Stimulated activated CD8-positive, alpha-beta memory T cell treated with anti-CD3 and anti-CD28 coated beads, Interleukin-15, amount 100 ng/mL, for 4 hours (primary cell): Measurements from ENCODE around the gene CDHR3.
"Not testable (repeated sequence)": the region's sequence is repeated elsewhere in the genome, so short reads cannot be mapped to it uniquely, and the experiment has no call there.

Source experiments
- DNase-seq, 2 donors: peaks; one replicate each; pipeline ENCODE4 v3.0.0-alpha.2; 2020; ENCODE audit warnings: low read depth in 2 of 2

CDHR3 gene

DNA sequence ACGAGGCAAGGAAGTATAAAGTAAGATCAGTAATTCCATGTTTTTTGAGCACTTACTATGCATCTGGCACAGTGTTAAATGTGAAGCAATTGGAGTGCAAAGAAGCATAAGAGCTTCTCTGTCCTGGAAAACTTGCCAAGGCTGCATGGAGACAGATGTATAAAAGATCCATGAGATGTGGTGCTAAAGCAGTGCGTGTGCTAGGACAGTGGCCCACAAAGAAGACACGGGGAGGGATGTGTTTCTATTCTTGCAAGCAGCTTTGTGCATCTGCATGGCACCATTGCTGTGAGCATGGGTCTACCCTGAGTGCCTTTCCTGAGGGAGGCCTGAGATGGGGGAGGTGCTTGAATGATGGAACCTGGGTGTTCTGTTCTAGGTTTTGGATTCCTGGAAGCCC lies 5.1 kb upstream of the CDHR3 start:
- DNase-seq = no peak

DNA sequence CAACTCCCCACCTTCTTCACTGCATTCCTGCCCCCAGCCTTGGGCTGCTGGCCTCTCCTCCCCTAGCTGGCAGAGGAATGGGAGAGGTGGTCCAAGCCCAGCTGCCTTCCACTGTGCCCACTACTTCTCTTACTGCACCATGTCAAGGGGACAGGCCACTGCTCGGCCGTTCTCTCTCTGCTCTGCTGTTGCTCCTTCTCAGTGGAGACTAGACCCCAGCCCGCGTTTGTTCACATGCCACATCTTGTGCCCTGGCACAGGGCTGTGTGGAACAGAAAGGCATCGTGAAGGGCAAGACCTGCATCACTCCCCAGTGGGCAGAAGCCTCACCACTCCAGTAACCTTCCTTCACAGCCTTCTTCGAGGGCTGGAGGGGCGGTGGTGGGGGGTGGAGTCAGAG lies 711 bp upstream of the CDHR3 start:
- no peak for DNase-seq

DNA sequence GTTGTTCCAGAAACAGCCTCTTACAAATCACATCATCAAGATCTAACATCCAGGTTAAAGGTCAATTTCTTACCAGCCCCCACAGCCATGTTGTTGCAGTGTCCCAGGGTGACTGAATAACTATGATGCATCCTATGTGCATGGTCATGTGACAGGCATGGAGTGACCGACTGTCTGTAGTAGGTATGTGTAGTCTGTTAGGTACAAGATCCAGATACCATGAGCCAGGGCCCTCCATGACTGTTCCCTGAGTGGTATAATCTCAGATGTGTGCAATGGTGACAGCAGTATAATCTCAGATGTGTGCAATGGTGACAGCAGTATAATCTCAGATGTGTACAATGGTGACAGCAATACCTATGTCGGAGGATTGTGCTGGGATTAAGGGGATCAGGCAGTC lies 8.8 kb downstream of the CDHR3 start:
- DNase-seq = no peak

DNA sequence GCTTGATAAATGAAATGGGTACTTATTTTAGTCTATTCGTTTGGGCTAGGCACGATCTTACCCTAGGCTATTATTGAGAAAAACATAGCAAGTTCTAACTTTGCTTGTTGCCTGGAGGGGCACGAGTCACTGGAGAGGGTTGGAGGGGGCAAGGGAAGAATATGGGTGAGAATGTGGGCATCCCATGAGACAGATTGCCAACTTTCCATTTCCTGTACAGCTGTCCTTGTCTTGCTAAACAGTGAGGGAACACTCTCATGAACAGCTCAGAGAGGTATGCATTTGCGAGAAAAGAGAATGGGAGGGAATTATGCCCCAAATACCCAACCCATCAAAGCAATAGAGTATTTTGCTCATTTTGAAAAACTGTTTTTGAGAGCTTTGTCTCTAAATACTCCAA lies 9.2 kb downstream of the CDHR3 start:
- no peak for DNase-seq

DNA sequence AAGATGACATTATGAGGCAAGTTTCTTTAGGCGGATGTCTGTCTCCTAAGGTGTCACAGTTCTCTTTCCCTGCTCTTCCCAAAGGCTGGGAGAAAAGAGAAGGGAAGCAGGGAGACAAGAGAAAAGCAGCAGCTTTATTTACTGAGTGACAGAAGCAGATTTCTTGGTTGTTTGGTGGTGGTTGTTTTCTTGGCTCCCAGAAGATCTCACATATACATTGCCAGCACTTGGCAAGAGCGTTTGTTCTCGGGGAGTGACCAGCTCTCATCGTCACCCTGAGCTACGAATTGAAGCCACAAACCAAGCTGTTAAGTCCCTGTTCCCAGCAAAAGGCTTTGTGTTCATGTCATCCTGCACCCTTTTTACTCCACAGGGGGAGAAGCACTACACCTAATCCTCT lies 11.4 kb downstream of the CDHR3 start:
- no peak for DNase-seq

DNA sequence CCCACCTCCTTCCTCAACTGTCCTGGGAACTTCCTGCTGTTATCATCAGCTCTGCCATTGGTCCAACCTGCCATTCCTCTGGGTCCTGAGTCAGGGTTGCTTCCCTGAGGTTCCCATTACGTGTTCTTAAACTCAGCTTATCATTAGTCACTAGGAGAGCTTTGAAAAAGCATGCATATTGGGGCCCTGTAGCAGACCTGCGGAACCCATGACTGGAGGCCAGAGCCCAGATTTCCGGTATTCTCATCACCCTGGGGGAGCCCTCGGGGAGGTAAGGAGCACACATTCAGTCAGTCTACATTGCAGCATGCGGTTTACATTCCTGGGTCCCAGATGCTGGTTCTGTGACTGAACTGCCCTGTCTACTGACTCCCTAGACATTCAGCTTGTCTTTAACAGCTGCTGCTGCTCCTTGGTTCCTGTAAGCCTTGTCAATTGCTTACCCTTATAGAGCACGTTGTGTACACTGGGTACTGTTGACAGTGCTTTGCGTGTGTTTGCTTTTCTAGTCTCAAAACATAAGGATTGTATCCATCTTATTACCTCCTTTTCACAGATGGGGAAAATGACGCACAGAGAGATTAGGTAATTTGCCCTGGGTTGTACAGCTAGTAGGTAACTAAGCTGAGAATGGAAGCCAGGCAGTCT lies 12.8 kb downstream of the CDHR3 start:
- DNase-seq = no peak

DNA sequence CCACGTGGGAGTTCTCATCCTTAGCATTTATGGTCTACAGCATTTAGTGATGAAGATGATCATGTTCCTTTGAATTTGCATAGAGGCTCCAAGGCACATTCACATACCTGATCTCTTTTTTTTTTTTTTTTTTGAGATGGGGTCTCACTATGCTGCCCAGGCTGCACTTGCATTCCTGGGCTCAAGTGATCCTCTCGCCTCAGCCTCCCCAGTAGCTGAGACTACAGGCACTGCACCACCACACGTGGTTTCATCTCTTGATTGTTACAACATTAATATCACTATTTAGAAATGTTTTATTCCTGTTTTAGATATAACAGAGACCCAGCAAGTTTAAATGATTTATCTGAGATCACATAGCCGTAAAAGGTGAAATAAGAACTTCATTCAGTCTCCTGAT lies 13.8 kb downstream of the CDHR3 start:
- no peak for DNase-seq

DNA sequence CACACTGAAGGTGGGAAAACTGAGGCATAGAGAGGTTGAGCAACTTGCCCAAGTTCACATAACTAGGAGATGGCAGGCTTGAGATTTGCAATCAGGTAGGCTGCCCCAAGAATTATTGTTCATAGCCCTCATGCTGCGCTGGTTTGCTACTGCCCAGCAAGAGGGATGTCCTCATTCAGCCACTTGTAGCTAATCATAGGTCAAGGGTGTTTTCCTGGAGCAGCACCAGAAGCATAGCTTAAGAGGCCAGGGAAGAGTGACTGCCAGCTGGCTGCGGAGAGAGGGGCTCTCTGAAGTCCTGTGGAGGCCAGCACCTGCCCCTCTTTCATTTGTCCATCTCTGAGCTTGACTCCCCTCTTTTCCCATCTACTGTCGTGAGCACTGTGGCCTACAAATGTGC lies 15.0 kb downstream of the CDHR3 start:
- no peak for DNase-seq

DNA sequence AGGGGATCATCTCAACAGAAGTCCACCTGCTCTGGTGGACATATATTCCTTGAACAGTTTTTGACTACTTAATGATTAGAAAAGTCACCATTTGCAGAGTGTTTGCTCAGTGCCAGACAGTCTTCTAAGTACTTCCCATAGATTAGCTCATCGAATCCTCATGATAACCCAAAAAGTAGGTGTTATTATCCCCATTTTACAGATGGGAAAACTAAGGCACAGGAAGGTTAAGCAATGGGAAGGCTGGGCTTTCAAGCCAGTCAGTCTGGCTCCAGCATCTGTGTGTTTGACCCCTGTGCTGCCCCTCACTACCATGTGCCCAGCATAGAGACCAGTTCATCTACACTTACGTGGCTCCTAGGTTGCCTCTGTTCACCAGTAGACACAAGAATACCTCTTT lies 15.9 kb downstream of the CDHR3 start:
- DNase-seq = no peak

DNA sequence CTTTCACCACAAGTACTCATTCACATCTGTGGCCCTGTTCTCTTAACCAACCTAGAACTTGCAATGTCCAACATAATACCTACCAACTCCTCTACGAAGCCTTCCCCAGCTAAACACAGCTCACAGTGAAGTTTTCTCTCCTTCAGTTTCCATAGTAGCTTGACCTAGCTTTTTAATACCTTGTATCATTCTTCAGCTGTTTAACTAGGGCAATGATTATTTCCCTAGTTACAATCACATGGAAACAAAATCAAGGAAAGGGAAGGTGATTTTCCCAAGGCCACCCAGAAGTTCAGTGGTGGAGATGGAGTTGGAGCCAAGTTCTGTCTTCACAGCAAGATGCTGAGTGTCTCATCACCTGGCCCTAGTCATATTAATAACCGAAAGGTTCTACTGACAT lies 16.3 kb downstream of the CDHR3 start:
- no peak for DNase-seq

DNA sequence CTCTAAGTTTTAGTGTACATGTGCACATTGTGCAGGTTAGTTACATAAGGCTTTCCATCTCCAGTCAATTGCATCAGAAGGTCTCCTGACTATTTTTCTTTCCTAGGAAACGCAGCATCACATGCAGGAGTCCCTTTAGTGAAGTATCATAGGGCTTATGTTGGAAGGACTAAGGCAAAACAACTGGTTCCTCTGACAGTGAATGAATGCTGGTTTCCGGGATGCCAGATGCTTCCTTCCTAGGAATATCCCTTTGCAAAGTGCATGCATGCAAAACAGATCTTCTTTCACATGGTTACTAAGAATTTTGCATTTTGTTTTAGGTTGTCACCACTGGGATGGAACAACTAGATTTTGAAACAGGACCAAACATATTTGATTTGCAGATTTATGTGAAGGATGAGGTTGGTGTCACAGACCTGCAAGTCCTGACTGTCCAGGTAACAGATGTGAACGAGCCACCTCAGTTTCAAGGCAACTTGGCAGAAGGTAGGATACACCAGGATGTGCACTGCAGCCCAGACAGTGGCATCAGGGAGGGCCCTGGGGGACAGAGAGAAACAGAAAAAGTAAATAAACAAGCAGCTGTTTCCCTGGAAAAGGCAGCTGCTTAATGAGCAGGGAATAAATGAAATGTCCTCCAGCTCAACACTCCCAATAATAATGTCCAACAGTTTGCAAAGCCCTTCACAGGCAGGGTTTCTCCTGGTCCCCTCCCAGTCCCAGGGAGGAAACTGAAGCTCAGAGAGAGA lies 17.8 kb downstream of the CDHR3 start:
- DNase-seq = no peak

DNA sequence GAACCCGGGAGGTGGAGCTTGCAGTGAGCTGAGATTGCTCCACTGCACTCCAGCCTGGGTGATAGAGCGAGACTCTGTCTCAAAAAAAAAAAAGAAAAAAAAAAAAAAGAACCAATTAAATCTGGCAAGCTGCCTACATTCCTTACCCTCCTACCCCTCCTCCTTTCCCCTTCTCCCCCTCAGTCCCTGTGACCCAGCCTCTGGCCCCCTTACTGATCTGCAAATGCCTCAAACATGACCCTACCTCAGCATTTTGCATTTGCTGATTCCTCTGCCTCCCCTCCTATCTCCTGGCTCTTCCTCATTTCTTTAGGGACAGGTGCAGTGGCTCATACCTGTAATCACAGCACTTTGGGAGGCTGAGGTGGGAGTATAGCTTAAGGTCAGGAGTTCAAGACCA lies 19.3 kb downstream of the CDHR3 start:
- no peak for DNase-seq

DNA sequence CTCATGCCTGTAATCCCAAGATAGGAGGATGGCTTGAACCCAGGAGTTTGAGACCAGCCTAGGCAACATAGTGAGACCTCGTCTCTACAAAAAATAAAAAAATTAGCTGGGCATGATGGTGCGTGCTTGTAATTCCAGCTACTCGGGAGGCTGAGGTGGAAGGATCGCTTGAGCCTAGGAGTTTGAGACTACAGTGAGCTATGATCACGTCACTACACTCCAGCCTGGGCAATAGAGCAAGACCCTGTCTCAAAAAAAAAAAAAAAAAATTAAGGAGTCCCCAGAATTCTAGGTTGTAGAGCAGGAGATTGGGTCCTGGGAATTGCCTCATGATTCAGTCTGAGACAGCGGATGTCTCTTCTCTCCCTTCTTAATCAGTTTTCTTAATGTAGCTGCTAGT lies 21.7 kb downstream of the CDHR3 start:
- not testable (repeated sequence) for DNase-seq

DNA sequence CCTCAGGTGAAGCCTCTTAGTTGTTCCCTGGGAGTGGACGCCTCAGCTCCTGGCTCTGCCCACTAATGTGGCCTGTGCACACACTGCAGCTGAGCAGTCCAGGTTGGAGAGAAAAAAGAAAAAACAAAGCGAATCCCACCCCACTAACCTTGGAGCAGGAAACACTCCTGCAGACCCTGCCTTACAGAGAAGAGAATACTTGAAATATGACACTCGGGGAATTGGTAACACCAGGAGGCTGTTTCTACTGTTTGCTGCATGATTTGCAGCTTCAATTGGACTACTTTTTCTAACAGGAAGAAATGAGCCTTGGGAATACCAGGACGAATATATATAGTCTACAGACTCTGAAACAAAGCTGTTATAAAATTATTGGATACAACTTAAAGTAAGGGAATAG lies 22.2 kb downstream of the CDHR3 start:
- no peak for DNase-seq

DNA sequence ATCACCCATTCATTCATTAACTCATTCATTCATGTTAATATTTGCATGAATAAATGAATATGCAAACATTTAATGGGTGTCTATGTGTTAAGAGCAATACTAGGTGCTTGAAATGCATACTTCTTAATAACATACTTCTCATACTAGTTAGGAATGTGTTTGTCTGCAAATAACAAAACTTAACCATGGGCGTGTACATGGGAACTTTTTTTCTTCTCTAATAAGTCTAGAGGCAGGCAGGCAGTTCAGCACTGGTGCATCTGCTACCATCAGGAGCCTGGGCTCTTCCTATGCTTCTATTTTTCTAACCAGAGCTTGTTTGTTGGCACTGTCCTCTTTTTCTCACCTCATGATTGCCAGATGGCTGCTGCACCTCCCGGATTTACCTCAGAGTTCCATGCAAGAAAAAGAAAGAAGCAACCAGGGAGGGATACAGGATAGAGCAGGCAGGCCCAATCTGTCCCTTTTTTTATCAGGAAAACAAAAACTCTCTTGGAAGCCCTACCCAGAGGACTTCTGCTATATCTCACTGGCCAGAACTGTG lies 22.7 kb downstream of the CDHR3 start:
- DNase-seq = no peak

DNA sequence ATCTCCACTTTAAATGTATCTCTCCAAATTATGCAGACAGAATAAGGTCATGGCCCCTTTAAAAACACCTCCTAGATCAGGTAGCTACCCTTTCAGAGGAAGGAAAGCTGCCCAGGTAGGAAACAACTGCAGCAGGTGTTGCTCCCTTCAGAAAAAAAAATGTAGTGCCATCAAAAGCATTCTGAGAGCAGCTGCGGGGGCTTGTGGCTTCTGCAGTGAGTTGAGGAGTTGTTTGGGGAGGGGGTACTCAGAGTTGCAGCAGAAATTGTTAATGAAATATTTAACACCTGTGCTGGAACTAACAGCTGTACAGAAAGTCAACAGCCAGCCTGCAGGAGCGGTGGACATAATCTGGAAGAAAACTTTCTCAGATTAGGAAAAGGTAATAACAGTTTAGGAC lies 24.0 kb downstream of the CDHR3 start:
- no peak for DNase-seq

DNA sequence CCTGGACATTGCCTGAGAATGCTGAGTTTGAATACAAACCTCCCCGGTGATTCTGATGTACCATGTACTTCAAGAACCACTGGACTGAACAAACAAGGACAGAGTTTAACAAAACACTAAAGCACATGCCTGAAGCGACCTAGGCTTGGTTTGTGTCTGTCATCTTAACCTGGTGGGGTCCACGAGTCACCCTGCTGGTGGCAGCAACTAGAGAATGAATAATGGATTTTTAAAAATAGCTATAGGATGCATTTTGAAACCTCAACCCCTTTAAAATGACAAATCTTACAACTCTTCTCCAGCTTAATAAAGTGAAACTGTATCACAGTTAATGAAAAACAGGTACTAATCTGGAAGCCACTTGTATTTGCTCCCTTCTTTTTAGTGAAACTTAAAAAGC lies 25.2 kb downstream of the CDHR3 start:
- DNase-seq = no peak

DNA sequence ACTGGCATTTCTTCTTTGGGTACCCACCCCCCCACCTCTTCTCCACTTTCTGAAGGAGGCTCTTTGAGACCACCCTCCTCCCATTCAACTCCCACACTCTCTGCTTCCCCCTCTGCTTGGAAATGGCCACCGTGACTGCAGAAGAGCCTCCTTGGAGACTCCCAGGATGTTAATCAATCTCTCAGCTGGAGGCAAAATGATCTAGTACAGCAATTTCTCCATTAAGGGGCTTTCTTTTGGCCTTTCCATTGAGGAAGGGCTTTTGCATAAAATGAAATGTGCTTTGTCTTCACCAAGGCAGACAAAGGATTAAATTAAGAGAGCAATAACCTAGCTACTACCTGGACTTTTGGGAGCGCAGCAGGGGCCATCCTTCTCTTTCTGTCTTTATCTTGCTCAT lies 26.1 kb downstream of the CDHR3 start:
- no peak for DNase-seq

DNA sequence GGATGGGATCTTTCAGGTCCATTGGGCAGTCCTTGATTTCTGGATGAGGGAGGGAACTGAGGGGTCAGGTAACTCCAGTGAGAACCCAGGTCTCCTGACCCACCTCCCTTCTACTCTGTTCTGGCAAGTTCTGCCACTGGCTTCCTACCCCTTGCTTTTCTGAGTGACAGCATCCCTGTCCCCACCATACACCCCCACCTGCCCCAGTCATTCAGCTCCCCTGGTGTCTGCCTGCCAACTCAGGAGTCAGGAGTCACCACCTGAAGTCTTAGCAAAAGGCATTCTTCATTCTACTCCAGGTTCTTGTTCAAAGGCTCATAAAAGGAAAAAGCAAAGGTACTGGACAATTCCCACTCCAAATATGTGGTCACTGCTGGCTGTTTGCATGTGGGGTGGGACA lies 26.6 kb downstream of the CDHR3 start:
- no peak for DNase-seq

DNA sequence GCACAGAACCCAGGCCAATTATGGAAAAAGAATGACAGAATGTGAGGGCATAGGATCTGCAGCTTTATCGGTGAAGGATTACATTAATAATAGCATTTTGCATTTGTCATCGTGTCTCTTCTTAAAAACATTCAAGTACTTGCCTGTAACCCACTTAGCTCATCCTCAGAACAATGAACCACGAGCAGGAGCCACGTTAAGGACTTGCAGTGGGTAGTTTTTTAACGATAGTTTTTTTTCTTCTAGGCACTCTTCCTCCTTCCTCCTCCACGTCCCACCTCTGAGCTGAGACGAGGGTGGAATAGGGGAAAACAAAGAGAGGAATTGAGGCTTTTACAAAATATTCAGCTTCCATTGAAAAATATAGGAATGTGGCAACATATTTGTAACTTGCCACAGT lies 27.1 kb downstream of the CDHR3 start:
- DNase-seq = no peak

DNA sequence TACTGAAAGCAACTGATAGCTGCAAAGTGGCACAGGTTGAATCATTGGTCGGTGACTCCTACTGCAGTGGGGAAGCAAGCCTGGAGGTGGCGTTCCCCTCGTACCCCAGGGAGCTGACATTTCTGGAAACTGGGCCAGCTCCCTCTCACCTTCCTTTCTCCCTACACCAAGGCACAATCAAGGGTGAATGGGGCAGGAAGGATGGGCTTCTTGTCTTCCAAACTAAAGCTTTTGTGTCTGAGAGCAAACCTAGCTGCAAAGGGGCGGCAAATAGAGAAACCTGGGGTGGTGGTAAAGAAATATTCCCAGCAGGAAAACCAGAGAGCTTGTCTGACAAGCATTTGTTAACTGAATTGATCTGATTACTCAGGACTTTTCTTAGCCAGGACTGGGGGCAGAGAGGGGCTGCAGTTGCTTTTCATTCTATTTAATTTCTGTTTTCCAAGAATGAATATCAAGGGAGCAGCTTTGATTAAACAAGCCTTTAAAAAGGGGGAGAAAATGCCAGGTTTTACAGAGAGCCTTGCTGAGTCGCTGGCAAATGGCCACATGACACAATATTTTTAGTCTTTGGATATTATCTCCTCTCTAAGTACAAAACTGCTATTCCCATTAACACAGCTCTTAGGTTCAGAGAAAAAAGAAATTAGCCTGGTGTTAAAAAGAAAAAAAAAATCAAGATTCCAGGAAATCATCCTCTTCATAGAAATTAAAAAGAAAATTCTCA lies 27.8 kb downstream of the CDHR3 start:
- no peak for DNase-seq

DNA sequence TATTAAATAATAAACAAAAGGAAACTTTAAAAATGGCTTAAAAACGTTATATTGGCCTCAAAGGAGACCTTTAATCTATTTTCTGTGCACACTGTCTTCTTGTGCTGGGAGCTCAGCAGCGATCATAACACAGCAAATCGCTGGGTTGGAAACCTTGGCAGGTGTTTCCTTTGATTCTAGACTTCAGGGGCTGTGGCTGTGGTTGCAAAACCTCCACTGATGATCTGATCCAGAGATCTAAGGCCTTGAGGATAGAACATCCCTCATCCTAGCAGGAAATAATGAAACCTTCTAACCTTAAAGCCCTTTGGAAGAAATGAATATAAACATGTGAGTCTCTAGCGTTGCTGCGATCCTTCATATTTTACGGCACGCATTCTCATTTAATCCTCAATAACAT lies 29.8 kb downstream of the CDHR3 start:
- DNase-seq = no peak
